ENCODE results near the gene ANAPC7.

GRCh38 chr12:110431957-110432587, 28.6 kb upstream of the ANAPC7 start:
- no peak for TF ChIP-seq POLR2A (IDR thresholded peaks at IDR 0.05)
- no peak for TF ChIP-seq CTCF (IDR thresholded peaks at IDR 0.05)
